Suprapubic skin (tissue), 4 donors: ENCODE measurements around the gene KISS1. TPM values are rescaled to one million over a fixed set of nuclear protein-coding genes. Genes with fewer than 3 reads are reported as not detected.

Source experiments
- DNase-seq, 2 donors: peaks; one replicate each; pipeline ENCODE4 v3.0.0-alpha.2; 2019; ENCODE audit warnings: low spot score in 2 of 2
- H3K27ac ChIP-seq: fragments of 200-600 bp; sonication (generic); one replicate; pipeline ENCODE4 v1.5.1; 2019
- H3K27me3 ChIP-seq: fragments of 200-600 bp; sonication (generic); one replicate; pipeline ENCODE4 v1.5.1; 2019
- H3K36me3 ChIP-seq: fragments of 200-600 bp; sonication (generic); one replicate; pipeline ENCODE4 v1.5.1; 2019
- H3K4me1 ChIP-seq: fragments of 200-600 bp; sonication (generic); one replicate; pipeline ENCODE4 v1.5.1; 2019
- H3K4me3 ChIP-seq: fragments of 200-600 bp; sonication (generic); one replicate; pipeline ENCODE4 v1.5.1; 2019; ENCODE audit warnings: mild to moderate bottlenecking
- H3K9me3 ChIP-seq: fragments of 200-600 bp; sonication (generic); one replicate; pipeline ENCODE4 v1.5.1; 2019
- EP300 ChIP-seq: sonication (generic); formaldehyde crosslinking; IDR thresholded peaks from one replicate; pipeline ENCODE4 v1.6.1; 2017; ENCODE audit warnings: antibody characterized with exemption
- POLR2A ChIP-seq, 2 donors: fragments of 450-650 bp; IDR thresholded peaks; one replicate each; pipeline ENCODE4 v1.6.1; 2017; ENCODE audit warnings: antibody characterized with exemption in 2 of 2, mild to moderate bottlenecking in 2 of 2, moderate library complexity in 2 of 2
- POLR2AphosphoS5 ChIP-seq, 3 donors: sonication (generic); formaldehyde crosslinking; IDR thresholded peaks; one replicate each; pipeline ENCODE4 v1.6.1; 2017; ENCODE audit warnings: antibody characterized with exemption in 3 of 3
- WGBS: methylation state at CpG from one replicate; pipeline ENCODE4 v1.1.5; 2018; 5-methylcytosine and 5-hydroxymethylcytosine counted together
- total RNA-seq, 4 donors: library from RNA; depleted of rRNA; stranded (reverse); fragments of >200 nt; gene quantifications; one replicate each; pipeline ENCODE4 v1.1.0, GENCODE V29; 2016
- TF ChIP-seq, protein P1 (sequence below), 2 donors: fragments of 200-600 bp in 1 of 2; fragments of 450-650 bp in 1 of 2; sonication (generic) in 1 of 2; IDR thresholded peaks; one replicate each; pipeline ENCODE4 v1.5.1; 2016 to 2019; ENCODE audit warnings: antibody characterized with exemption in 2 of 2, mild to moderate bottlenecking in 1 of 2, moderate library complexity in 1 of 2

The KISS1 gene
- total RNA-seq, 4 donors from 2014 or later = not detected

DNA sequence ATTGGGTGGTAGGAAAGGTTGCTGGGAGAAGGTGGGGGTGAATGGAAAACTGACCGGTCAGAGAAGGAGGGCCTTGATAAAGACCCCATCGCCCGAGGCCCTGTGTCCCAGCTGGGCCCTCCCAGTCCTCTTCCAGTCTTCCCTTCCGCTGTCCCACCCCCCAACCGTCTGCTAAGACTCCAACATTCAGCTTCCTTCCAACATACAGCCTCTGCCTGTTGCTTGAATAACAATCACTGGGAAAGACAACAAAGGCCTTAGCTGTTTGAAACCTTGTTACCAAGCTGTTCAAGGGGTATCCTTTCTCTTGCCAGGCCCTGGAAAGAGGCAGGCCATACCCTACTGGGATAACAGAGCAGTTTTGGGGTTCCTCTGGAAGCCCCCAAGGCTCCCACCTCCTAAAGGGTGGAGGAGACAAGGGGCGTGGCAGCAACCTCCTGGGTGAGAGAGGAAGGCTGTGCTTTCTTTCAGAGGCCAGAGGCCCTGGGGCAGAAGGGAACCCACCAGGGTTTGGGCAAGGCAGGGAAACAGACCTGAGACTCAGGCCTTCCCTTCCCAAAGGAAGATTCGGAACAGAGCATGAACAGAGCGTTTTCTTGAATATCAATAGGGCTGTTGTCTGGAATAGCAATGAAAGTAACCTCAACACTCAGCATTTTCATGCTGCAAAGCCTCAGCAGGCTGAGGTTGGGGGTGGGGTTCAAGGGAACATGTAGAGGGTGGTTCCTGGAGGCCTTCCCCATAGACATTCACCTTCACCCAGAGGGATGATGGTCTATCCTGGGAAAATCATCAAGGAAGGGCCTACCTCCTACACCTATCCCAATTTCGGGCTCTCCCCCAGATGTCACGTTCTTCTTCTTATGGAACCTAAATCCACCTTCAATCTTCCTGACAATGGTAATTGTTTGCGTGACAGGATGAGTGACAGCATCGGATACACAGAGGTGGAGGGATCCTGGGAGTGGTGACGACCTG lies 48.6 kb downstream of the KISS1 start:
- H3K9me3 ChIP-seq = no peaks in the 10 kb centered on the region
- 86% methylated on average over 13 of the region's 13 CpGs for WGBS
- H3K36me3 ChIP-seq = peaks cover 12% of the 10 kb centered on the region
- H3K27me3 ChIP-seq = no peaks in the 10 kb centered on the region
- peaks cover 44% of the 10 kb centered on the region for H3K4me1 ChIP-seq
- TF ChIP-seq POLR2AphosphoS5 (IDR thresholded peaks at IDR 0.05) (no peak), POLR2A (IDR thresholded peaks at IDR 0.05) (no peak), EP300 (no peak)
- TF ChIP-seq, protein P1, sequence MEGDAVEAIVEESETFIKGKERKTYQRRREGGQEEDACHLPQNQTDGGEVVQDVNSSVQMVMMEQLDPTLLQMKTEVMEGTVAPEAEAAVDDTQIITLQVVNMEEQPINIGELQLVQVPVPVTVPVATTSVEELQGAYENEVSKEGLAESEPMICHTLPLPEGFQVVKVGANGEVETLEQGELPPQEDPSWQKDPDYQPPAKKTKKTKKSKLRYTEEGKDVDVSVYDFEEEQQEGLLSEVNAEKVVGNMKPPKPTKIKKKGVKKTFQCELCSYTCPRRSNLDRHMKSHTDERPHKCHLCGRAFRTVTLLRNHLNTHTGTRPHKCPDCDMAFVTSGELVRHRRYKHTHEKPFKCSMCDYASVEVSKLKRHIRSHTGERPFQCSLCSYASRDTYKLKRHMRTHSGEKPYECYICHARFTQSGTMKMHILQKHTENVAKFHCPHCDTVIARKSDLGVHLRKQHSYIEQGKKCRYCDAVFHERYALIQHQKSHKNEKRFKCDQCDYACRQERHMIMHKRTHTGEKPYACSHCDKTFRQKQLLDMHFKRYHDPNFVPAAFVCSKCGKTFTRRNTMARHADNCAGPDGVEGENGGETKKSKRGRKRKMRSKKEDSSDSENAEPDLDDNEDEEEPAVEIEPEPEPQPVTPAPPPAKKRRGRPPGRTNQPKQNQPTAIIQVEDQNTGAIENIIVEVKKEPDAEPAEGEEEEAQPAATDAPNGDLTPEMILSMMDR (IDR thresholded peaks at IDR 0.05) = no peak
- no peak overlapping the region for H3K27ac ChIP-seq
- DNase-seq = no peak
- H3K4me3 ChIP-seq = no peak overlapping the region

DNA sequence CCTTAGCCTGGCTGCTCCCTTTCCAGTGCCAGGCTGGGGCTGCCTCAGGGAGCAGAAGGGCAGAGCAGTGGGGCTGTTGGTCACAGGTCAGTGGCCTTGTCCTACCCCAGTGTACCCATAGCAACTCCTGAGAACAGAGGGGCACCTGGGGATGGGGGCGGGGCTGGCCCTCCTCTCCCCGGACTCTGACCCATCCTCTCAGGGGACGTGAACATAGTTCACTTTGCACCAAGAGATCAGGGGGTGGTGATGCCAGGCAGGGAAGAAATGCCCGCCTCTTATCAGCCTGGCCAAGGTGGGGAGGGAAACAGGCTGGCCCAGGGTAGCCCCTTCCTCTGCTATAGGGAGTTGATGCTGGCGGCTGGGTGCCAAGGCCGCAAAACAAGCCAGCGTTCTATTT lies 49.3 kb downstream of the KISS1 start:
- H3K9me3 ChIP-seq = no peaks in the 10 kb centered on the region
- WGBS = 94% methylated on average over 7 of the region's 7 CpGs
- peaks cover 37% of the 10 kb centered on the region for H3K4me1 ChIP-seq

DNA sequence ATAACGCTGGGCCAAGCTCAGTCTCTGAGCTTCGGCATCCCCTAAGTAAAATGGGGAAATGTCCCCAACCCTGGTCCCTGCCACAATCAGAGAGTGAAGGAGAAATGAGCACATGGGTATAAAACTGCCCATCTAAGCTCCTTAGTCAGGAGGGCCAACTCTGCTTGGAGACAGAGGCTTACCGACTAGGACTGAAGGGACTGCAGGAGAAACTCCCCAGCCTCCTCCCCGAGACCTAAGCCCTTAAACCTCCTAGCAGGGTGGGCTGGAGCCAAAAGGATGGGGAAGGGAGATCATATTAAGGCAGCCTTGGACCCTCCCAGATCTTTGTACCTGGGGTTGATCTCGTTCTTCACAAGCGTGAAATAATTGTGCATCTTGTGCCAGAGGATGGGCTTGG lies 50.0 kb downstream of the KISS1 start:
- 90% methylated on average over 6 of the region's 6 CpGs for WGBS

More for the DNA sequence above, 49.3 kb downstream of the KISS1 start:
- Histone ChIP-seq H3K27ac (no peak overlapping the region), H3K4me3 (no peak overlapping the region), H3K27me3 (no peaks in the 10 kb centered on the region), H3K36me3 (peaks cover 15% of the 10 kb centered on the region)
- no peak for DNase-seq
- TF ChIP-seq POLR2AphosphoS5 (IDR thresholded peaks at IDR 0.05) = no peak
- no peak for TF ChIP-seq POLR2A (IDR thresholded peaks at IDR 0.05)
- TF ChIP-seq EP300 = no peak
- TF ChIP-seq, protein P1 (IDR thresholded peaks at IDR 0.05) = no peak

DNA sequence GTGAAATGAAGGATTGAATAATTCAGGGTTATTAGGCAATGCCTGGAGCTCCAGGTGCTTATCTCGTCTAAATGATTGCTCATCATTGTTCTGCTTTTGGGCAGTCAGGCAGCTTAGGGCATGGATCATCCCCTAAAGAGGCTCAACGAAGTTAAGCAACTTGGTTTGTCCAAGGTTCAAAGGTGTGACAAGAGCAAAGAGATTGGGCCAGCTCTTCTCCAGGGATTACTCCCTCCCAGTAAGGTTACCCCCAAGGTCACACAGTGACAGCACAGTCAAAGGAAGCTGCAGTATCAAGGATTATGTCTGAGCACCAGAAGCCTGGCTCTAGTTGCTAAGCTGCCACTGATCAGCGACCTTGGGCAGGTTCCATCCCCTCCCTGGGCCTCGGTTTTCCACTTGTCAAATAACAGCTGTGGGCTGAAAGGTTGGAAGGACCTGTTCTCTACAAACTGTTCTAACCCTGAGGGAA lies 51.2 kb downstream of the KISS1 start:
- no peak for TF ChIP-seq POLR2AphosphoS5 (IDR thresholded peaks at IDR 0.05)
- TF ChIP-seq POLR2A (IDR thresholded peaks at IDR 0.05) = no peak
- TF ChIP-seq, protein P1 (IDR thresholded peaks at IDR 0.05) = no peak
- TF ChIP-seq EP300 = no peak
- Histone ChIP-seq H3K27me3 (no peaks in the 10 kb centered on the region), H3K4me3 (no peak overlapping the region), H3K36me3 (peaks cover 30% of the 10 kb centered on the region), H3K4me1 (peaks cover 22% of the 10 kb centered on the region), H3K27ac (no peak overlapping the region), H3K9me3 (no peaks in the 10 kb centered on the region)
- WGBS = 58% methylated on average over 4 of the region's 4 CpGs
- no peak for DNase-seq

More for the DNA sequence above, 50.0 kb downstream of the KISS1 start:
- Histone ChIP-seq H3K9me3 (no peaks in the 10 kb centered on the region), H3K36me3 (peaks cover 19% of the 10 kb centered on the region), H3K27ac (no peak overlapping the region), H3K4me3 (no peak overlapping the region), H3K4me1 (peaks cover 34% of the 10 kb centered on the region), H3K27me3 (no peaks in the 10 kb centered on the region)
- no peak for DNase-seq
- TF ChIP-seq POLR2A (IDR thresholded peaks at IDR 0.05) = no peak
- TF ChIP-seq EP300 = no peak
- TF ChIP-seq, protein P1 (IDR thresholded peaks at IDR 0.05) = no peak
- no peak for TF ChIP-seq POLR2AphosphoS5 (IDR thresholded peaks at IDR 0.05)

DNA sequence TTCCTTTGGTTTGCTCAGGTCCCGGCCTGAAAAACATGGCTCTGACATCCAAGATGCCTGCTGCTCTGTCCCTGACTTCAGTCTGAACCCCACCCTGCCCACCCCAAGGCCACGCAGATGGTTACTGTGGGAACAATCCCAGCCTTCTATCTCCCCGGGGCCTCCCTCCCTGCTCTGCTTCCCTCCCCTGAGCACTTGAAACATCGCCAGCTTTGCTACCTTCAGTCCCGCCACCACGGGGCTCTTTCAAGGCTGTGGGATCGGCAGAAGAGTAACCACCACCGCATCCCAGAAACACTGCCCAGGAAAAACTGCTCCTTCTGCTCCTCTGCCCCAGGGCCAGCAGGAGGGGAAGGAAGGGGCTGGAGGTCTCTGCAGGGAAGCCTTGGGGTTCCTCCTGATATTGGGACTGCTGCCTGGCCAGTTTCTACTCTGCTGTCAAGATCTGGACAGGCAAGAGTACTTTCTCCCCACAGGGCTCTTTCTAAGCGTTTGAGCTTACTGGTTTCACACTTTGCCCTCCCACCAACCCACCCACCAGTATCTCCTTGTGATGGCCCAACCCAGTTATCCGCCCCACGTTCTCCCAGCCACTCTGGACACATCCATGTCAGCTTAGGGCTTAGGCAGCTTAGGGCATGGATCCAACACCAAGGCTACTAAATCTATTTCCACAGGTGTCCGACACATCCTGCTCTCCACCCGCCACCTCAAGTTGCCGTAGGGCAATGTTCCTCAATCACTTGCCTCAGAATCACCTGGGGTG lies 52.8 kb downstream of the KISS1 start:
- Histone ChIP-seq H3K9me3 (no peaks in the 10 kb centered on the region), H3K4me3 (no peak overlapping the region), H3K27me3 (no peaks in the 10 kb centered on the region), H3K36me3 (peaks cover 44% of the 10 kb centered on the region), H3K27ac (no peak overlapping the region), H3K4me1 (peaks cover 6% of the 10 kb centered on the region)
- no peak for DNase-seq
- TF ChIP-seq POLR2A (IDR thresholded peaks at IDR 0.05) (no peak), EP300 (no peak), POLR2AphosphoS5 (IDR thresholded peaks at IDR 0.05) (no peak)
- TF ChIP-seq, protein P1 (IDR thresholded peaks at IDR 0.05) = no peak
- 81% methylated on average over 14 of the region's 14 CpGs for WGBS
